Prostate gland (tissue), 2 donors: ENCODE results near the gene THSD4.

Source experiments
- POLR2A ChIP-seq: fragments of 450-650 bp; IDR thresholded peaks from one replicate; pipeline ENCODE4 v1.6.1; 2016; ENCODE audit warnings: antibody characterized with exemption, mild to moderate bottlenecking
- TF ChIP-seq, protein P1 (sequence below), 4 experiments: fragments of 200-600 bp in 2 of 4; fragments of 450-650 bp in 2 of 4; sonication (generic) in 2 of 4; IDR thresholded peaks; 1 replicate in 3 of 4; 2 replicates in 1 of 4; pipeline ENCODE4 v1.5.1; 2016 to 2019; ENCODE audit warnings: antibody characterized with exemption in 4 of 4, mild to moderate bottlenecking in 2 of 4, moderate library complexity in 2 of 4

DNA sequence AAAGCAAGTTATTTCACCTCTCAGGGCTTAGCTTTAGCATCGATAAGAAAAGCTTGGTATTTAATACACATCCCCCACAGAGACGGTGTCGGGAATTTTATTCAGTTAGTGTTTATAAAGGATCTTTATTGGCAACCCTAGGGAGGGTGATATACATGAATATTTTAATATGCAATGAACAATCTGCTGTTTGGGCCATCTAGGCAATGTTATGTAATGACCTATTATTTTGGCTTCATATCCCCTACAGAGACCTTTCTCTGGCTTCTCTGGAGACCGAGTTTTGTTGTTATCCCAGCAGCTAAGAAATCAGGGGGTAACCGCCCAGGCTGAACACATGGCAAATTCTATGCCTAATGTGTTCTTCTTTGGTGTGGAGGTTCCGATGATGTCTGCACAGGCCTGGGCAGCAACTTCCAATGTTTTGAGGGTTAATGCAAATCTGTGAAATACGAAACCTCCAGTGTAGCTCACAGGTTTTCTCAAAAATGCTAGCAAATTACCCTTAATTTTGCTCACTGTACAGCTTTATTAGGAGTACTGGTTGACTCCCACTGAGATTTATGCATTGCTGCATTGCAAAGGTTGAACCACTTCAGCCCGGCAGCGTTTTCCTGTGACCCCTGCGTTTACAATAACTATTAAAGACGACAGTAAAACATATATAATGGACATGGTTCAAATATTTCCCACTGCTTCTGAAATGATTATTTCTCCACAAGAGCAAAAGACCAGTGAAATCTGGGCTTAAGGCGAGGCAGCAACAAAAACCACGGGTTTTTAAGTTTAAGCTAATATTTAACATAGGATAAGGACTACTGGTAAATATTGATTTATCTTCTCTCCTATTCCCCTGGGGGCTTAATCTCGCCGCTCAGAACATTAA, 396.8 kb downstream of the THSD4 start:
- TF ChIP-seq, protein P1, sequence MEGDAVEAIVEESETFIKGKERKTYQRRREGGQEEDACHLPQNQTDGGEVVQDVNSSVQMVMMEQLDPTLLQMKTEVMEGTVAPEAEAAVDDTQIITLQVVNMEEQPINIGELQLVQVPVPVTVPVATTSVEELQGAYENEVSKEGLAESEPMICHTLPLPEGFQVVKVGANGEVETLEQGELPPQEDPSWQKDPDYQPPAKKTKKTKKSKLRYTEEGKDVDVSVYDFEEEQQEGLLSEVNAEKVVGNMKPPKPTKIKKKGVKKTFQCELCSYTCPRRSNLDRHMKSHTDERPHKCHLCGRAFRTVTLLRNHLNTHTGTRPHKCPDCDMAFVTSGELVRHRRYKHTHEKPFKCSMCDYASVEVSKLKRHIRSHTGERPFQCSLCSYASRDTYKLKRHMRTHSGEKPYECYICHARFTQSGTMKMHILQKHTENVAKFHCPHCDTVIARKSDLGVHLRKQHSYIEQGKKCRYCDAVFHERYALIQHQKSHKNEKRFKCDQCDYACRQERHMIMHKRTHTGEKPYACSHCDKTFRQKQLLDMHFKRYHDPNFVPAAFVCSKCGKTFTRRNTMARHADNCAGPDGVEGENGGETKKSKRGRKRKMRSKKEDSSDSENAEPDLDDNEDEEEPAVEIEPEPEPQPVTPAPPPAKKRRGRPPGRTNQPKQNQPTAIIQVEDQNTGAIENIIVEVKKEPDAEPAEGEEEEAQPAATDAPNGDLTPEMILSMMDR (IDR thresholded peaks at IDR 0.05): no peak
- TF ChIP-seq POLR2A: no peak
